ENCODE data around the gene TRIM67.

The TRIM67 gene

DNA sequence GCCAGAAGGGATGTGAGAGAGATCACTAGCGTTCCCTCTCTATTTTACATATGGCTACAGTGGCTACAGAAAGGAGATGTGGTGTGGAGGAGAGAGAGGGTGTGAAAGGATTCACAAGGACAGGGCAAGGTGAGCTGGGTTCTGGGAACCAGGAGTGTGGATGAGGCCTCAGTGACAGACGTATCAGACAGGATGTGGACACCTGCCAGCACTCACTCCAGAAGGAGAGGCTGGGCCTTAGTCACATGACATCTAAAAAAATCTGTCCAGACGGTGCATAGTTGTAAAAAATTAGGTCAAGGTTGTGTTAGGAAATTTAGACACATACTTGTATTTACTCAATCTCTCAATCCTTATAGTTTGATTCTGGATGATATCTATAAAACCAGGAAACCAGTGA lies 10.6 kb downstream of the TRIM67 start:
- TF ChIP-seq, protein P1, sequence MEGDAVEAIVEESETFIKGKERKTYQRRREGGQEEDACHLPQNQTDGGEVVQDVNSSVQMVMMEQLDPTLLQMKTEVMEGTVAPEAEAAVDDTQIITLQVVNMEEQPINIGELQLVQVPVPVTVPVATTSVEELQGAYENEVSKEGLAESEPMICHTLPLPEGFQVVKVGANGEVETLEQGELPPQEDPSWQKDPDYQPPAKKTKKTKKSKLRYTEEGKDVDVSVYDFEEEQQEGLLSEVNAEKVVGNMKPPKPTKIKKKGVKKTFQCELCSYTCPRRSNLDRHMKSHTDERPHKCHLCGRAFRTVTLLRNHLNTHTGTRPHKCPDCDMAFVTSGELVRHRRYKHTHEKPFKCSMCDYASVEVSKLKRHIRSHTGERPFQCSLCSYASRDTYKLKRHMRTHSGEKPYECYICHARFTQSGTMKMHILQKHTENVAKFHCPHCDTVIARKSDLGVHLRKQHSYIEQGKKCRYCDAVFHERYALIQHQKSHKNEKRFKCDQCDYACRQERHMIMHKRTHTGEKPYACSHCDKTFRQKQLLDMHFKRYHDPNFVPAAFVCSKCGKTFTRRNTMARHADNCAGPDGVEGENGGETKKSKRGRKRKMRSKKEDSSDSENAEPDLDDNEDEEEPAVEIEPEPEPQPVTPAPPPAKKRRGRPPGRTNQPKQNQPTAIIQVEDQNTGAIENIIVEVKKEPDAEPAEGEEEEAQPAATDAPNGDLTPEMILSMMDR (IDR thresholded peaks at IDR 0.05; ENCODE audit: low read length, missing control alignments) = no peak
- H3K4me3 ChIP-seq (replicated peaks; ENCODE audit: low read depth, low read length) = no peak overlapping the region
- no peak for DNase-seq (ENCODE audit: low read depth)

DNA sequence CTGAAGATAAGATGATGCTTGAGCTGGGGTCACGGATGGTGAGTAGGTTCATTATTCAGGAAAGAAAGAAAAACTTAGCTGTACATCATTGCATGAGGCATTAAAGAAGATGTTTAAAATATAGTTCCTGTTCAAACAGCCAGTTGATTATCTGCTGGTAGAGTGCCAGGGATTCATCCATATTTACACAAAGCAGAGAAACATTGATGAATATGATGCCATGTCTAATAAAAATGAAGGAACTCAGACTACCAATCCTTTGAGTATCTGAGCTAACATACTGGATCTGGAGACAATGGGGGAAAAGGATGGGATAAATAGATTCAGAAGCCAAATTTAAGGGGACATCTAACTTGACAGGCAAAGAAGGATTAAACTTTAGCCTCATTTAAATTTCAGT lies 14.6 kb downstream of the TRIM67 start:
- no peak overlapping the region for H3K4me3 ChIP-seq (replicated peaks; ENCODE audit: low read depth, low read length)
- TF ChIP-seq, protein P1 (IDR thresholded peaks at IDR 0.05; ENCODE audit: low read length, missing control alignments) = no peak
- no peak for DNase-seq (ENCODE audit: low read depth)

DNA sequence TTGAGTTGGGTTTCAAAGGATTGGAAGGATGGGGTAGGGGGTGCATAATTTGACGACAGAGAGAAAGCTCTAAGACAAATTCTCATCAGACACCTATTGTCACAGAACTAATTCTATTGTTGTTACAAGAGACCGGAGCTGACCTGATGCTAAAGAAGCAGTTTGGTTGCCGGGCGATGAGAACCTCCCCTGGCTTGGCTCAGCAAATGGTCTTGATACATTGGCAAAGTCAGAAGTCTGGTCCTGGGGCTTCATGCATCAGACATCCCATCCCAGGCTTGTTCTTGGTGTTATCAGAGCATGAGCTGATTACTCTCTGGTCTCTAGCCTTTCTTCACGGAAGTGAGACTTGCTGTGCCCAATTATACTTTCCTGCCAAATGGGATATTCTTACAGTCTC lies 15.4 kb downstream of the TRIM67 start:
- H3K4me3 ChIP-seq (replicated peaks; ENCODE audit: low read depth, low read length) = no peak overlapping the region
- DNase-seq (ENCODE audit: low read depth) = no peak
- TF ChIP-seq, protein P1 (IDR thresholded peaks at IDR 0.05; ENCODE audit: low read length, missing control alignments) = no peak

DNA sequence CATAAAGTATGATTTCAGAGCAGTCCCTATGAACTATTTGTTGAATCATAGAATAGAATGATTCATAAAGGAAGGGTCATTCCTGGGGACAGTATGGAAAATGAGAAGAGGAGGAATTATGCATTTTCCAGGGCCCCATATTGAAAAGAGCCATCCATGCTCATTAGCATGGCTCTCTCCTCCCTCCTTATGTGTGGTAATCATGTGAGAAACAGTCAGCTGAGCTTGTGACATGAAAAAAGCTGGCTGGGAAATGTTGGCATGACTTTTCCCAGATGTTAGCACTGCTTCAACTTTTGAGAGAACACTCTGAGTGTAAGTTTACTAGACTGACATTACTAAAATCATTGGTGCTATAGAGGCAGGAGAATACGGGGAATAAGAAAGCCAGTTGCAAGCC lies 16.1 kb downstream of the TRIM67 start:
- TF ChIP-seq, protein P1 (IDR thresholded peaks at IDR 0.05; ENCODE audit: low read length, missing control alignments) = no peak

DNA sequence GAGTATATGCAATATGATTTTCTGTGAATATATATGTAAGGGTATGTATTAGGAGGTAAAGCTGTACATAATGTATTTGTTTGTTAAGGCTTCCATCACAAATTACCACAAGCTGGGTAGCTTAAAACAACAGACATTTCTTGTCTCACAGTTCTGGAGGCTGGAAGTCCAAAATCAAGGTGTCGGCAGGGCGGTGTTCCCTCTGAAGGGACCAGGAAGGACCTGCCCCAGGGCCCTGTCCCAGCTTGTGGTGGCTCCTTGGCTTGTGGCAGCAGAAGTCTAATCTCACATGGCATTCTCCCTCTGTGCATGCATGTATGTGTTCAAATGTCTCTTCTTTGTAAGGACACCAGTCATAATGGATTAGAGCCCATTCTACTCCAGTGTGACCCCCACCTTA lies 17.1 kb downstream of the TRIM67 start:
- H3K4me3 ChIP-seq (replicated peaks; ENCODE audit: low read depth, low read length) = no peak overlapping the region
- TF ChIP-seq, protein P1 (IDR thresholded peaks at IDR 0.05; ENCODE audit: low read length, missing control alignments) = no peak
- no peak for DNase-seq (ENCODE audit: low read depth)

More for the DNA sequence above, 16.1 kb downstream of the TRIM67 start:
- no peak overlapping the region for H3K4me3 ChIP-seq (replicated peaks; ENCODE audit: low read depth, low read length)
- DNase-seq (ENCODE audit: low read depth) = no peak

DNA sequence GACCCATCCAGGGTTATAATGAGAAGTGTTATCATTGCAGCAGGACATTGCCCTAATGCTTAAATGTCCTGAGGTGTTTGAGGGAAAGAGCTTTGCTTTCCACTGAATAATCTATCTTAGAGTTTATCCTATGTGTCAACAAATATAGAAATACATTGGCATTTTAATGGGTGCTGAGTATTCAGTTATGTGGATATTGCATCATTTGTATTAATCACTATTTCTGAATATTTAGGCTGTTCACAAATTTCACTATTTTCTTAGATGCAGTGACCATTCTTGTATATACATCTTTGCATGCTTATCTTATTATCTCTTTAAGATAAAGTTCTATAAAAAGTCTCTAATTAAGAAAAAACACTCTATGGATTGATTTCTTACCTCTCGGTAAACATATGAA lies 18.2 kb downstream of the TRIM67 start:
- no peak overlapping the region for H3K4me3 ChIP-seq (replicated peaks; ENCODE audit: low read depth, low read length)
- no peak for DNase-seq (ENCODE audit: low read depth)
- TF ChIP-seq, protein P1 (IDR thresholded peaks at IDR 0.05; ENCODE audit: low read length, missing control alignments) = no peak

DNA sequence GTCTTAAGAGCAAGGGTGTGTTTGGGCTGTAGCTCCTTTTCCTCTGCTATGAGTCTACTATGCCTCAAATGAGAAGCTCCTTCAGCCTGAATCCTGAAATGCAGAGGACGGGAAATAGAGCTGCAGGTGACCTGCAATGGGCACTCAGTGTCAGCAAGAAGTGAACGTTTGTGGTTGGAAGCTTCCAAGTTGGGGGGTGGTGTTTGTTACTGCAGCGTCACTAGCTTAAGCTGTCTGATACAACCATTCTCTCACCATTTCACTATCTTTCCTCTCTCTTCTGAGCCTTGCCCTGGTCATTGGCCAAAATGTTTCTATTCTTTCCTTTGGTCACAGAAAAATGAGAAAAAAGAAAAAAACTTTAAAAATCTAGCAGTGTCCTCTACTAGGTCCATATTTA lies 19.4 kb downstream of the TRIM67 start:
- no peak for DNase-seq (ENCODE audit: low read depth)
- TF ChIP-seq, protein P1 (IDR thresholded peaks at IDR 0.05; ENCODE audit: low read length, missing control alignments) = no peak

More for the DNA sequence above, 19.4 kb downstream of the TRIM67 start:
- H3K4me3 ChIP-seq (replicated peaks; ENCODE audit: low read depth, low read length) = no peak overlapping the region

Data from fibroblast of pulmonary artery (primary cell).